ENCODE measurements around the gene SLC27A5. TPM values are rescaled to one million over a fixed set of nuclear protein-coding genes. Genes with fewer than 3 reads are reported as not detected.

Gene SLC27A5
- polyA plus RNA-seq, 1 of the 3 experiments (the other 2 are of a cell fraction): 57.3 TPM

- Histone ChIP-seq H3K9me2 (no peaks in the 10 kb centered on the region), H3K27me3 (ENCODE audit: insufficient read depth) (no peaks in the 10 kb centered on the region), H2AFZ (ENCODE audit: low read depth) (no peak overlapping the region), H3K4me1 (ENCODE audit: control insufficient read depth in 1 of 2, insufficient read depth in 2 of 2, low read depth in 1 of 2, low read length in 1 of 2) (peaks cover 0 to 30% of the 10 kb centered on the region in 2 experiments; a peak in 1 of 4 replicates), H3K4me3 (ENCODE audit: low read depth in 2 of 2, low read length in 1 of 2) (no peak overlapping the region), H3K4me2 (no peak overlapping the region), H3K9ac (no peak overlapping the region), H3K36me3 (replicated peaks in 1 of 2; ENCODE audit: control insufficient read depth in 1 of 2, insufficient read depth in 2 of 2, low read length in 1 of 2) (peaks cover 0 to 22% of the 10 kb centered on the region in 2 experiments), H3K79me2 (ENCODE audit: insufficient read depth) (no peaks in the 10 kb centered on the region), H3K9me3 (no peaks in the 10 kb centered on the region), H3K27ac (ENCODE audit: low read depth in 2 of 2, low read length in 1 of 2) (no peak overlapping the region; a peak in 1 of 4 replicates), H3F3A (replicated peaks; ENCODE audit: insufficient read depth) (peaks cover 10% of the 10 kb centered on the region), H4K20me1 (ENCODE audit: insufficient read depth) (no peaks in the 10 kb centered on the region)
- WGBS (ENCODE audit: low lambda C conversion rate): 100% methylated on average over 1 of the region's 1 CpG
- POLR2A ChIA-PET: no interaction called here
- CTCF ChIA-PET: interaction anchor here (1.7 to 4.5 kb wide), 2 partner anchors 36 to 42 kb away, joined by 5 to 22 read pairs; partner anchors contain the start of gene ZBTB45
- TF ChIP-seq CHD2 (IDR thresholded peaks at IDR 0.05; ENCODE audit: low read length, partially characterized antibody): no peak
- TF ChIP-seq, protein P1, sequence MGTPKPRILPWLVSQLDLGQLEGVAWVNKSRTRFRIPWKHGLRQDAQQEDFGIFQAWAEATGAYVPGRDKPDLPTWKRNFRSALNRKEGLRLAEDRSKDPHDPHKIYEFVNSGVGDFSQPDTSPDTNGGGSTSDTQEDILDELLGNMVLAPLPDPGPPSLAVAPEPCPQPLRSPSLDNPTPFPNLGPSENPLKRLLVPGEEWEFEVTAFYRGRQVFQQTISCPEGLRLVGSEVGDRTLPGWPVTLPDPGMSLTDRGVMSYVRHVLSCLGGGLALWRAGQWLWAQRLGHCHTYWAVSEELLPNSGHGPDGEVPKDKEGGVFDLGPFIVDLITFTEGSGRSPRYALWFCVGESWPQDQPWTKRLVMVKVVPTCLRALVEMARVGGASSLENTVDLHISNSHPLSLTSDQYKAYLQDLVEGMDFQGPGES (IDR thresholded peaks at IDR 0.05; ENCODE audit: low read depth, low read length): no peak
- TF ChIP-seq, protein P2, sequence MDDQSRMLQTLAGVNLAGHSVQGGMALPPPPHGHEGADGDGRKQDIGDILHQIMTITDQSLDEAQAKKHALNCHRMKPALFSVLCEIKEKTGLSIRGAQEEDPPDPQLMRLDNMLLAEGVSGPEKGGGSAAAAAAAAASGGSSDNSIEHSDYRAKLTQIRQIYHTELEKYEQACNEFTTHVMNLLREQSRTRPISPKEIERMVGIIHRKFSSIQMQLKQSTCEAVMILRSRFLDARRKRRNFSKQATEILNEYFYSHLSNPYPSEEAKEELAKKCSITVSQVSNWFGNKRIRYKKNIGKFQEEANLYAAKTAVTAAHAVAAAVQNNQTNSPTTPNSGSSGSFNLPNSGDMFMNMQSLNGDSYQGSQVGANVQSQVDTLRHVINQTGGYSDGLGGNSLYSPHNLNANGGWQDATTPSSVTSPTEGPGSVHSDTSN (IDR thresholded peaks at IDR 0.05): no peak
- no peak for TF ChIP-seq EZH2phosphoT487 (IDR thresholded peaks at IDR 0.05; ENCODE audit: borderline replicate concordance, low read depth)
- TF ChIP-seq GABPA (IDR thresholded peaks at IDR 0.05; ENCODE audit: low read depth): no peak
- TF ChIP-seq, protein P3, sequence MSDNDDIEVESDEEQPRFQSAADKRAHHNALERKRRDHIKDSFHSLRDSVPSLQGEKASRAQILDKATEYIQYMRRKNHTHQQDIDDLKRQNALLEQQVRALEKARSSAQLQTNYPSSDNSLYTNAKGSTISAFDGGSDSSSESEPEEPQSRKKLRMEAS (IDR thresholded peaks at IDR 0.05; ENCODE audit: low read depth): no peak
- TF ChIP-seq RAD21 (IDR thresholded peaks at IDR 0.05; ENCODE audit: low read length): no peak
- no peak for TF ChIP-seq RFX5 (IDR thresholded peaks at IDR 0.05; ENCODE audit: low read length)
- TF ChIP-seq, protein P4, sequence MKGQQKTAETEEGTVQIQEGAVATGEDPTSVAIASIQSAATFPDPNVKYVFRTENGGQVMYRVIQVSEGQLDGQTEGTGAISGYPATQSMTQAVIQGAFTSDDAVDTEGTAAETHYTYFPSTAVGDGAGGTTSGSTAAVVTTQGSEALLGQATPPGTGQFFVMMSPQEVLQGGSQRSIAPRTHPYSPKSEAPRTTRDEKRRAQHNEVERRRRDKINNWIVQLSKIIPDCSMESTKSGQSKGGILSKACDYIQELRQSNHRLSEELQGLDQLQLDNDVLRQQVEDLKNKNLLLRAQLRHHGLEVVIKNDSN (IDR thresholded peaks at IDR 0.05; ENCODE audit: borderline replicate concordance, low read depth): no peak
- TF ChIP-seq TAF1 (IDR thresholded peaks at IDR 0.05; ENCODE audit: borderline replicate concordance, low read depth, low read length): no peak
- no peak for TF ChIP-seq EP300 (IDR thresholded peaks at IDR 0.05; ENCODE audit: borderline replicate concordance in 1 of 2, low read depth in 1 of 2, low read length in 1 of 2)
- no peak for DNase-seq
Observed at GRCh38 chr19:58477871-58478270, 33.9 kb downstream of the SLC27A5 start.

DNA sequence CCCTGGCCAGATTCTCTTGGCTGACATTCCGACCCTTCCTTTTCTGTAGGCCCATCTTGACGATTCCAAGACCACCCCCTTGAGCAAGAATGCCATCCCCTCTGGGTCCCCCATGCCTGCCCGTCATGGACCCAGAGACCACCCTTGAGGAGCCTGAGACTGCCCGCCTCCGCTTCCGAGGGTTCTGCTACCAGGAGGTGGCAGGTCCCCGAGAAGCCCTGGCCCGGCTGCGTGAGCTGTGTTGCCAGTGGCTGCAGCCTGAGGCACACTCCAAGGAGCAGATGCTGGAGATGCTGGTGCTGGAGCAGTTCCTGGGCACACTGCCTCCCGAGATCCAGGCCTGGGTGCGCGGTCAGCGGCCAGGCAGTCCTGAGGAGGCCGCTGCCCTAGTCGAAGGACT is 34.7 kb downstream of the SLC27A5 start:
- no peak for DNase-seq
- no peak for TF ChIP-seq TCF12 (IDR thresholded peaks at IDR 0.05)
- TF ChIP-seq, protein P1 (IDR thresholded peaks at IDR 0.05; ENCODE audit: low read depth, low read length): no peak
- no peak for TF ChIP-seq YY1 (IDR thresholded peaks at IDR 0.05; ENCODE audit: low read depth)
- no peak for TF ChIP-seq GABPA (IDR thresholded peaks at IDR 0.05; ENCODE audit: low read depth)
- no peak for TF ChIP-seq USF2 (IDR thresholded peaks at IDR 0.05; ENCODE audit: borderline replicate concordance, low read depth, low read length)
- TF ChIP-seq RCOR1 (IDR thresholded peaks at IDR 0.05; ENCODE audit: low read length): no peak
- TF ChIP-seq FOXM1 (IDR thresholded peaks at IDR 0.05; ENCODE audit: low read depth): no peak
- no peak for TF ChIP-seq RAD21 (IDR thresholded peaks at IDR 0.05; ENCODE audit: low read length)
- POLR2A ChIA-PET: interaction anchor here (0.8 to 1.0 kb wide), 2 partner anchors 57 to 67 kb away, joined by 3 to 4 read pairs; partner anchors contain the start of gene TRIM28
- H3K4me1 ChIP-seq (ENCODE audit: control insufficient read depth in 1 of 2, insufficient read depth in 2 of 2, low read depth in 1 of 2, low read length in 1 of 2): peaks cover 0 to 30% of the 10 kb centered on the region in 2 experiments; a peak in 1 of 4 replicates
- H2AFZ ChIP-seq (ENCODE audit: low read depth): no peak overlapping the region
- H3K9me2 ChIP-seq: no peaks in the 10 kb centered on the region
- no peaks in the 10 kb centered on the region for H4K20me1 ChIP-seq (ENCODE audit: insufficient read depth)
- H3F3A ChIP-seq (replicated peaks; ENCODE audit: insufficient read depth): peaks cover 10% of the 10 kb centered on the region
- CTCF ChIA-PET: interaction anchor here (1.7 to 4.5 kb wide), 2 partner anchors 37 to 42 kb away, joined by 5 to 22 read pairs; partner anchors contain the start of gene ZBTB45
- H3K9me3 ChIP-seq: no peaks in the 10 kb centered on the region
- no peaks in the 10 kb centered on the region for H3K27me3 ChIP-seq (ENCODE audit: insufficient read depth)
- H3K4me2 ChIP-seq: peak overlapping the region; percentile 92
- peak overlapping the region; percentile 67 to 85; a peak in 2 of 4 replicates for H3K4me3 ChIP-seq (ENCODE audit: low read depth in 2 of 2, low read length in 1 of 2)
- peaks cover 0 to 30% of the 10 kb centered on the region in 2 experiments for H3K36me3 ChIP-seq (replicated peaks in 1 of 2; ENCODE audit: control insufficient read depth in 1 of 2, insufficient read depth in 2 of 2, low read length in 1 of 2)
- H3K9ac ChIP-seq: peak overlapping the region; percentile 70; the same call in 1 of the 2 replicates
- H3K27ac ChIP-seq (ENCODE audit: low read depth in 2 of 2, low read length in 1 of 2): peak overlapping the region; percentile 90 to 97; a peak in 3 of 4 replicates
- 81% methylated on average over 9 of the region's 15 CpGs for WGBS (ENCODE audit: low lambda C conversion rate)
- H3K79me2 ChIP-seq (ENCODE audit: insufficient read depth): no peaks in the 10 kb centered on the region

Measured in SK-N-SH (cell line).